GM19025 (cell line): Measurements from ENCODE around the gene CLEC14A.

Experiments used
- ATAC-seq: cut with Tn5 transposase; IDR thresholded peaks from one replicate; pipeline ENCODE4 v1.9.1; 2021; ENCODE audit warnings: mild to moderate bottlenecking, low read depth, moderate library complexity; ENCODE audit not compliant: unreplicated experiment

The CLEC14A gene

DNA sequence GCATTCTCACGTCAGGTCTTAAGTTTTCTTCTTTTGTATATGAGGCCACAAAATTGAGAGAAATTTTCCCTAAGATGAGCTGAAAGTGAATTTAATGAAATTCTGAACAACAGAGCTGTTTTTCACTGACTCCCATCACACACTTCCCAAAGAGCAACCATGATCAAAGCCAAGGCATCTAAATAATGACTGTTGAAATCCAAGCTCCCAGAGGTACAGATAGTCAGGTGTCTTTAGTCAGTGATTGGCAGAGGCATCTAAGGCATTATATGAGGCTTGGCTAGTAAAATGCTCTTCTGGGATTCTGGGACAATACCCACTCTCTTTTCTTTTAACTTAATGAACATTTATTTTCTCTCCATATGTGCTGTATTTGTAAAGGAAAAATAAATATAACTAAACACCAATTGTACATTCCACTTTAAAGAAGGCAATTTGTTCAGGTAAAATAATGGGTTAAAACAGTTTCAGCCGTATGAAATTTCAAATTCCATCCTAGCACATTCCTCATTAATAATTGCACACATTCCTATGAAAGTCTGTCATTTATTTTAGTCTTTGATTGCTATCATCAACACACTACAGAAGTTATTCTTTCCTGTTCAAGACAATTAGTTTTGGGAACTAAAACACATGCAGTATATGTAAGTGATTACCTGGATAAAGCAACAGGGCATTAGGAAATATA lies 49.1 kb downstream of the CLEC14A start:
- ATAC-seq = no peak

DNA sequence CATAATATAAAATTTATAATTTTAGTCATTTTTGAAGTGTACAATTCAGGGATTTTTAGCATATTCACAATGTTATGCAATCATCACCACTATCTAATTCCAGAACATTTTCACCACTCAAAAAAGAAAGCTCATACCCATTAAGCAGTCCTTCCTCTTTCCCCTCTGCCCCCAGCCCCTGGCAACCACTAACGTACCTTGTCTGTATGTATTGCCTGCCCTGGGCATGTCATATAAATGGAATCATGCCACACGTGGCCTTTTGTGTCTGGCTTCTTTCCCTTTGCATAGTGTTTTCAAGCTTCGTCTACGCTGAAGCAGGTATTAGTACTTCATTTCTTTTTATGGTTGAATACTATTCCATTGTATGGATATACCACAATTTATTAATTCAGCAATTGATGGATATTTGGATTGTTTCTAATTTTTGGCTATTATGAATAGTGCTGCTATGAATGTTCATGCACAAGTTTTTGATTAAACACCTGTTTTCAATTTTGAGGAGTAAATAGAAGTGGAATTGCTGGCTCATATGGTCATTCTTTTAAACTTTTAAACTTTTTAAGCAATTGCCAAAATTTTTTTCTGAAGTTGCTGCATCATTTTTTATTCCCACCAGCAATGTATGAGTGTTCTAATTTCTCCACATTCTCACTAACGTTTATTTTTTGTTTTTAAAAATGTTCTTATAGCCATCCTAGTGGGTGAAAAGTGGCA lies 49.8 kb downstream of the CLEC14A start:
- ATAC-seq = no peak

DNA sequence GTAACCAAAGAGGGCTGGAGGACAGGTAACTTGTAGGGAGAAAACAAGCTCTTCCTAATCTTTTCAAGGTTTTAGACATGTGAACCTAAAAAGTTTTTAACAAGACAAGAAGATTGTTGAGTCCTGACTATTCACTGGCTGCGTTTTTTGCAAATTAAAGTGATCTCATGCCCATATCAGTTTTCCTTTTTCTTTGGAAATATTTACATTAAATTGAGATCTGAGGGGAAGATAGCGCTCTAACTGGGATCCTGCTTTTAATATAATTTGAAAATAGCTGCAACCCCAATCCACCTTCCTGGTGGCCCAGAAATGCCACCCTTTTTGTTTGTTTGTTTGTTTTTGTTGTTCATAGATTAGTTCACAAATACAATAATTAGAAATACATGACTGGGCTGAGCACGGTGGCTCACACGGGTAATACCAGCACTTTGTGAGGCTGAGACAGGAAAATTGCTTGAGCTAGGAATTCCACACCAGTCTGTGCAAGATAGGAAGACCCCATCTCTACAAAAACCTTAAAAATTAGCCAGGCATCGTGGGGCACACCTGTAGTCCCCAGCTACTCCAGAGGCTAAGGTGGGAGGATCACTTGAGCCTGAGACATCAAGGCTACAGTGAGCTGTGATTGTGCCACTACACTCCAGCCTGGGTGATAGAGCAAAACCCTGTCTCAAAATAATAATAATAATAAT lies 50.6 kb downstream of the CLEC14A start:
- ATAC-seq = no peak

DNA sequence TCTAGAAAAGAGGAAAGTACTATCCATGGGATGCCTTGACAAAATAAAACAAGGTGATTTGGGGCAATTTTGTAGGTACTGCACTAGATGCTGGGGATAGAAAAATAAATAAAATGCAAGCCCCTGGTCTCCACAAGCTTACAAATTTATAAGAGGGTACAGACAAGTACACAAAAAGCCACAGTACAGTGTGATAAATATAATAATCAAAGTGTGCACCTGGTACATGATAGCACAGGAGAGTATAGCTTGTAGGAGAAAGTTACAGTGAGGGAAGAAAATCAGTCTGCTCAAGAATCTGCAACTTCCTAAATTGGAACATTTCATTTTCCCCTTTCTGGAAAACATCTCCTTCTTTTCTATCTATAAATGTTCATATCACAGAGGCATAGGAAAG lies 51.2 kb downstream of the CLEC14A start:
- ATAC-seq = no peak
